Motor neuron (in vitro differentiated cells): ENCODE data around the gene INTS12. TPM values are rescaled to one million over a fixed set of nuclear protein-coding genes. Genes with fewer than 3 reads are reported as not detected.
"Not testable (repeated sequence)": the region's sequence is repeated elsewhere in the genome, so short reads cannot be mapped to it uniquely, and the experiment has no call there.

ENCODE experiments used
- ATAC-seq, 8 experiments: fragments of 200-7000 bp; cut with Tn5 transposase; replicated peaks in 6 of 8; 2 replicates each; pipeline ENCODE4 v1.8.0; 2021; ENCODE audit warnings: mild to moderate bottlenecking in 8 of 8, moderate library complexity in 8 of 8
- H3K27ac ChIP-seq, 2 donors: fragments of 250-450 bp; sonication (Bioruptor Pico); 2 replicates each; pipeline ENCODE4 v1.9.0; 2021; ENCODE audit warnings: antibody characterized with exemption in 2 of 2, mild to moderate bottlenecking in 2 of 2, moderate library complexity in 1 of 2
- H3K4me1 ChIP-seq, 2 donors: fragments of 250-450 bp; sonication (Bioruptor Pico); replicated peaks in 1 of 2; 2 replicates each; pipeline ENCODE4 v1.6.1; 2021; ENCODE audit warnings: antibody characterized with exemption in 2 of 2, mild to moderate bottlenecking in 2 of 2, moderate library complexity in 1 of 2
- H3K4me3 ChIP-seq, 5 donors: fragments of 250-450 bp; sonication (Bioruptor Pico); 2 replicates each; pipeline ENCODE4 v1.9.0; 2021; ENCODE audit warnings: antibody characterized with exemption in 5 of 5, mild to moderate bottlenecking in 5 of 5, moderate library complexity in 4 of 5
- WGBS, 10 experiments: fragments of 450-650 bp; shearing (Covaris generic); methylation state at CpG; one replicate each; pipeline ENCODE4 v1.0.0; 2022; 5-methylcytosine and 5-hydroxymethylcytosine counted together
- in situ Hi-C, 9 experiments: fragments of 400-800 bp; cut with MboI; loops; one replicate each; pipeline ENCODE4 v1.15.0; 2021; ENCODE audit warnings: low sequenced_read_pairs in 9 of 9, low pct_unique_long_range_greater_than_20kb in 2 of 9; ENCODE audit not compliant: unreplicated experiment in 9 of 9
- total RNA-seq, 8 experiments: library from RNA; unstranded; fragments of 300-600 nt; gene quantifications; 2 replicates each; pipeline versions ENCODE4 v1.2.3 to v1.2.4, GENCODE V29; 2022

Gene INTS12
- total RNA-seq, 8 experiments from 2014 or later: 19.6 to 31.9 (median 25.4) TPM

DNA sequence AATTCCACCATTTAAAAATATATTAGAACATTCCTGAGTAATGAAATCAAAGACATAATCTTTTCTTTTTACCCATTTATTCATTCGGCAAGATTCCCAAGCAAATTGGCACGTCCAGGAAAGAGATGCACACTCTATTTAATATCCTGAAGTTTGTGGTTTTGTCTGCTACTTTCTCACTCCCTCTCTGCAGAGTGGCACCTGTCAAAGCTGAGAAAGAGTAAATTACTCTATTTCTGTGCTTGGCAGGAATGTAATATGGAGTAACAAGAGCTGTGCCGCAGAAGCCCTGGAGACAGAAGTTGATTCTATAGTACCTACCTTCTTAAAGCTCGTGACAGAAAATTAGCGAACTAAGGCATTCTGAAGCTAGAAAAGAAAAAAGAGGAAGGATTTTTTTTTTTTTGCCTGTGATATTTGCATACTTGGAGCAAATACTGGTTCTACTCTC, 5.6 kb upstream of the INTS12 start:
- peaks cover 0 to 12% of the 10 kb centered on the region in 2 donors for H3K4me1 ChIP-seq
- in situ Hi-C loops: loop anchor here in 2 of 9 experiments (25.0 kb wide), 2 partner anchors 202 to 473 kb away; no protein-coding TSS in a partner anchor
- H3K4me3 ChIP-seq: no peak overlapping the region
- 72 to 100% (median 90%) methylated on average over 2 to 5 of the region's 5 CpGs for WGBS, 10 experiments
- ATAC-seq: no peak
- no peak overlapping the region for H3K27ac ChIP-seq

DNA sequence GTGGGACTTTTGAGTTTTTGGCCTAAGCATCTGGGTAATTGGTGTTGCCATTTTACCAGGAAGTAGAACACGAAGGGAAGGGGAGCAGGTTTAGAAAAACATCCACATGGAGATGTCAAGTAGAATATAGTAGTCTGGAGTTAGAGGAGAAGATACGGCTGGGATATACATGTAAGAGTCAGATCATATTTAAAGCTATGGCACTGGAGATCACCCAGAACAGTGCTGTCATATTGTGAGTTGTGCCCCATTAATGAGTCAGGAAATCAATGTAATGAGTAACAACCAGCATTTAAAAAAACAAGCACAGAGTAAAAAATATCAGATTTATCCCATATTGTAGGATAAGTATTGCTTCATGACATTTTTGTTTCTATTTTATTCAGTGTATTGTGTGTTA, 4.3 kb upstream of the INTS12 start:
- Histone ChIP-seq H3K4me3 (no peak overlapping the region), H3K27ac (no peak overlapping the region), H3K4me1 (peaks cover 0 to 12% of the 10 kb centered on the region in 2 donors)
- 69 to 100% (median 92%) methylated on average over 1 to 2 of the region's 2 CpGs; no CpG with 5 or more reads in 2 of the 10 experiments for WGBS, 10 experiments
- in situ Hi-C loops: loop anchor here in 2 of 9 experiments (25.0 kb wide), 2 partner anchors 200 to 475 kb away; no protein-coding TSS in a partner anchor
- ATAC-seq: no peak

- Histone ChIP-seq H3K27ac (no peak overlapping the region), H3K4me3 (no peak overlapping the region), H3K4me1 (peaks cover 5 to 20% of the 10 kb centered on the region in 2 donors)
- 65 to 86% (median 74%) methylated on average over 1 to 6 of the region's 6 CpGs for WGBS, 10 experiments
- ATAC-seq: no peak
- in situ Hi-C loops: loop anchor here in 2 of 9 experiments (25.0 kb wide), 2 partner anchors 198 to 477 kb away; no protein-coding TSS in a partner anchor
Measured at GRCh38 chr4:105710678-105711077, 2.2 kb upstream of the INTS12 start.

DNA sequence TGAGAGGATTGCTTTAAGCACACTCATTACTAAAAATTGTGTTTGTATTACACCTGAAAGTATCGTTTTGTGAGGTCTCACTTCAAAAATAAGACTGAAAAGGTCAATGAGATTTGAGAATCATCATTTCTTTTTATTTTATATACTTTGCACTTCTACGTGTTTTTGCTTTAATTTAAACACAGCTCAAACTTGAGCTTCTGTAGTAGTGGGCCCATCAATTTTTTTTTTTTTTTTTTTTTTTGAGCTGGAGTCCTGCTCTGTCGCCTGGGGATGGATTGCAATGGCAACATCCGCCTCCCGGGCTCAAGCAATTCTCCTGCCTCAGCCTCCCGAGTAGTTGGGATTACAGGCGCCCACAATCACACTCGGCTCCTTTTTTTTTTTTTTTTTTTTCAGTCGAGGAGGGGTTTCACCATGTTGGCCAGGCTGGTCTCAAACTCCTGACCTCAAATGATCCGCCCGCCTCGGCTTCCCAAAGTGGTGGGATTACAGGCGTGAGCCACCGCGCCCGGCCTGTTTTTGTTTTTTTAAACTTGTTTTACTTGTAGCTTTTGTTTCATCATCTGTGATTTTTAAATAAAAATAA, 1.6 kb upstream of the INTS12 start:
- in situ Hi-C loops: loop anchor here in 2 of 9 experiments (25.0 kb wide), 2 partner anchors 198 to 477 kb away; no protein-coding TSS in a partner anchor
- Histone ChIP-seq H3K4me3 (no peak overlapping the region), H3K27ac (no peak overlapping the region), H3K4me1 (peaks cover 5 to 20% of the 10 kb centered on the region in 2 donors)
- no peak for ATAC-seq
- WGBS, 10 experiments: 41 to 88% (median 65%) methylated on average over 1 to 14 of the region's 16 CpGs

DNA sequence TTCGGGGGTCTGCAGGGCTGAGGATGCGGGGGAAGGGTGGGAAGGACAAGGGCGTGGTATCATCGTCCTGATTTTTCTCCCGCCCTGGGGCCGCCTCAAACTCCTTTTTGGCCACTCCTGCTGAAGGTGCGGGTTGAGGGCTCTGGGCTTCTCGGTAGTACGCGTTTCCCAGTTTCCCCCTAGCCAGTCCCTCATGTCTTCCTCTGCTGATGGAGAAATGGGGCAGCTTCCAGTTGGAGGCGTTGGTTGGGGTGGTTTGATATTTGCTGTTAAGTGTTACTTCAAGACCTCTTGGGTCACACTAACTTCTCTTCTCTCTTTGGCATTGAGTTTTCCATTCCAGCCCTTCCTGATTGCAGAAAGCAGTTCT, 577 bp upstream of the INTS12 start:
- Histone ChIP-seq H3K27ac (peak overlapping the region; percentile 84 to 88), H3K4me3 (peak overlapping the region; percentile 70 to 88 (median 76)), H3K4me1 (peaks cover 5 to 20% of the 10 kb centered on the region in 2 donors)
- WGBS, 10 experiments: 0% methylated on average over 1 to 5 of the region's 11 CpGs; no CpG with 5 or more reads in 6 of the 10 experiments
- ATAC-seq: peak; percentile 28 to 60 (median 38)
- in situ Hi-C loops: loop anchor here in 2 of 9 experiments (25.0 kb wide), 2 partner anchors 197 to 478 kb away; no protein-coding TSS in a partner anchor

DNA sequence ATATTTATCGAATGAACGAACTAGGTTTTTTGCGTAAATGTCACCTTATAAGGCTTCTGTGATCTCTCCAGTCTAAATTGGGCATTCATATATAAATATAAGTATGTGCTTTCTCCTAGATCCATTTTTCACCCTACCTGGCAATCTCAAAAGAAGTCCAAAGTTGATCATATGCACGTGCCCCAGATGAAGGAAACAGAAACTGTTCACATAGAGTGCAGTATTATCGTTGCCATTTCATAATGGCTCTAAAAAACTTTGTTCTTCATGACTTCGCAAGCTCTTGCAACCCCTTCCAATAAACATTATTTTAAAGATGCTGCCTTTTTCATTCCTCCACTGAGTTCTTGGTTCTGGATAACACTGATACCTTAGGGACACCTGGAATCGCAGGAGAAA, 708 bp downstream of the INTS12 start:
- no peak for ATAC-seq
- 0 to 58% (median 24%) methylated on average over 1 to 7 of the region's 7 CpGs; no CpG with 5 or more reads in 1 of the 10 experiments for WGBS, 10 experiments
- in situ Hi-C loops: loop anchor here in 2 of 9 experiments (25.0 kb wide), 2 partner anchors 195 to 480 kb away; no protein-coding TSS in a partner anchor
- Histone ChIP-seq H3K4me3 (peak overlapping the region; percentile 70 to 88 (median 76)), H3K4me1 (peaks cover 5 to 20% of the 10 kb centered on the region in 2 donors), H3K27ac (peak overlapping the region; percentile 81 to 88)

DNA sequence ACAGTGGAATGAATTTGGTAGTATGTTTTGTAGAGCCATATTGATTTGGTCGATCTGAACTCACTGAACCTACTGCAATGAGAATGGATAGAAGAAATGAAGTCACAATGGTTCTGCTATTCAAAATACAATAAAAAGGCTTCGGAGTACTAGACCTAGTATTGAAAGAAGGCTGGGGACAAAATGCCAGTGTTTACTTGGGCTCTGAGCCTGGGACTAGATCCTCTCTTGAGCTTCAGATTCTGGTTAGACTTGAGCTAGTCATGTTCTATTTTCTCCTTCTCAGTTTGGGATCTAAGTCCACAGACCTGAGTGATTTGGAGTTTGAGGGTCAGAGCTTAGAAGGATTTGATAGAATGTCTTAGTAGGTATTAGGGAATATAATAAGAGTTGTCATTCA, 9.9 kb downstream of the INTS12 start:
- Histone ChIP-seq H3K4me3 (no peak overlapping the region), H3K4me1 (no peaks in the 10 kb centered on the region), H3K27ac (no peak overlapping the region)
- 67 to 100% (median 92%) methylated on average over 1 to 2 of the region's 2 CpGs; no CpG with 5 or more reads in 1 of the 10 experiments for WGBS, 10 experiments
- ATAC-seq: no peak
- in situ Hi-C loops: no loop called here

DNA sequence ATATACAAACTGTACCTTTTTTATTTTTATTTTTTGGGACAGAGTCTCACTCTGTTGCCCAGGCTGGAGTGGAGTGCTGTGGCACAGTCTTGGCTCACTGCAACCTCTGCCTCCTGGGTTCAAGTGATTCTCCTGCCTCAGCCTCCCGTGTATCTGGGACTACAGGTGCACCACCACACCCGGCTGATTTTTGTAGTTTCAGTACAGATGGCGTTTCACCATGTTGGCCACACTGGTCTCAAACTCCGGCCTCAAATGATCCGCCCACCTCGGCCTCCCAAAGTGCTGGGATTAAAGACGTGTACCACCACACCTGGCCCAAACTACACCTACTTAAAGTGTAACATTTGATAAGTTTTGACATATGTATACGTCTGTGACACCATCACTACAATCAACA, 12.7 kb downstream of the INTS12 start:
- H3K4me3 ChIP-seq, in situ Hi-C loops, ATAC-seq, H3K27ac ChIP-seq, H3K4me1 ChIP-seq: not testable (repeated sequence)
- WGBS, 10 experiments: 76 to 100% (median 85%) methylated on average over 1 to 7 of the region's 8 CpGs; no CpG with 5 or more reads in 2 of the 10 experiments

GRCh38 chr4:105694812-105695211, 13.7 kb downstream of the INTS12 start:
- ATAC-seq, H3K4me3 ChIP-seq, H3K27ac ChIP-seq, H3K4me1 ChIP-seq, in situ Hi-C loops: not testable (repeated sequence)
- WGBS, 10 experiments: 80 to 100% (median 98%) methylated on average over 1 to 5 of the region's 5 CpGs; no CpG with 5 or more reads in 2 of the 10 experiments

GRCh38 chr4:105686571-105686970, 21.9 kb downstream of the INTS12 start:
- WGBS, 10 experiments: 82 to 100% (median 94%) methylated on average over 1 to 2 of the region's 2 CpGs
- in situ Hi-C loops: no loop called here
- no peak overlapping the region for H3K27ac ChIP-seq
- no peaks in the 10 kb centered on the region for H3K4me1 ChIP-seq
- no peak for ATAC-seq
- H3K4me3 ChIP-seq: no peak overlapping the region

DNA sequence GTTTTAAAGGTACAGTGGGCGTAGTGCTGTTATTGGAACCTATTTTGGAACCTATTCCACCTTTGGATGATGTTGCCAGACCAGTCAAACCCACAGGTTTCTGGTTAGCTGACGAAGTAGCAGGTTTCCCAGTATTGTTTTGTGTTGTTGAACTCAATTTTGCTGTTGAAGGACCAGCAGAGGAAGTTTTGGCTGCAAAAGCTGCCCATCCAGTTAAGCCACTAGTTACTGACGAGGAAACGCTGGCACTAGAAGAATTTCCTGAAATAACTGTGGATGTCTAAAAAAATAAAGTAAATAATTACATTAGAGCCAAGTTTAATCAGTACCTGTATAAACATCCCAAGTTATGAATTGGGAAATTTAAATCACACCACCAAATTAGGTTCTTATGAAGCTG, 25.5 kb downstream of the INTS12 start:
- no peaks in the 10 kb centered on the region for H3K4me1 ChIP-seq
- in situ Hi-C loops: no loop called here
- H3K4me3 ChIP-seq: no peak overlapping the region
- no peak for ATAC-seq
- 67 to 100% (median 97%) methylated on average over 1 to 4 of the region's 4 CpGs for WGBS, 10 experiments
- H3K27ac ChIP-seq: no peak overlapping the region

- Histone ChIP-seq H3K27ac (no peak overlapping the region), H3K4me3 (no peak overlapping the region), H3K4me1 (no peaks in the 10 kb centered on the region)
- in situ Hi-C loops: no loop called here
- peak in 1 of 8 experiments; percentile 20 for ATAC-seq
- WGBS, 10 experiments: 80 to 100% (median 91%) methylated on average over 1 to 2 of the region's 2 CpGs; no CpG with 5 or more reads in 2 of the 10 experiments
Measured at GRCh38 chr4:105679186-105679585, 29.3 kb downstream of the INTS12 start.

GRCh38 chr4:105677709-105678108, 30.8 kb downstream of the INTS12 start:
- no peak for ATAC-seq
- Histone ChIP-seq H3K4me3 (no peak overlapping the region), H3K4me1 (no peaks in the 10 kb centered on the region), H3K27ac (no peak overlapping the region)
- WGBS, 10 experiments: 17 to 100% (median 78%) methylated on average over 1 to 2 of the region's 2 CpGs; no CpG with 5 or more reads in 3 of the 10 experiments
- in situ Hi-C loops: no loop called here
